GM21723 (cell line): ENCODE data around the gene PSMF1.

ENCODE experiments used
- ATAC-seq: cut with Tn5 transposase; IDR thresholded peaks from one replicate; pipeline ENCODE4 v1.9.1; 2021; ENCODE audit warnings: mild to moderate bottlenecking, moderate library complexity; ENCODE audit not compliant: unreplicated experiment

Gene PSMF1

GRCh38 chr20:1163653-1164052, 45.3 kb downstream of the PSMF1 start:
- no peak for ATAC-seq

DNA sequence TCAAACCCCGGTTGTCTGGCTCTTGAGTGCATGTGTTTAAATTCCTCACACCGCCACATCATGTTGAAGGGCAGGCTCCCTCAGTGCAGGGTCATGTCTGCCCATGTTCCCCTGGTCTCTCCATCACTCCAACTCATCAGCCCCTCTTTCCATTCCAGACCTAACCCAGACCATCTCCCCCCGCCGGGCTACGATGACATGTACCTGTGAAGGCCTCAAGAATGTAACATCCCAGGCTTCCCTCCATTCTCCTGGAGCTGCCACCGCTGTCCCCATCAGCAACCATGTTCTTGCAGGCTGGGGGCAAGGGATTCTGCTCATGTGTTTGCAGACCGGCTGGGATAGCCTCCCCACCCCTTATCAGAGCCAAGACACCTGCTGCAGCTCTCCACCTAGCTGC, 46.5 kb downstream of the PSMF1 start:
- ATAC-seq: no peak

DNA sequence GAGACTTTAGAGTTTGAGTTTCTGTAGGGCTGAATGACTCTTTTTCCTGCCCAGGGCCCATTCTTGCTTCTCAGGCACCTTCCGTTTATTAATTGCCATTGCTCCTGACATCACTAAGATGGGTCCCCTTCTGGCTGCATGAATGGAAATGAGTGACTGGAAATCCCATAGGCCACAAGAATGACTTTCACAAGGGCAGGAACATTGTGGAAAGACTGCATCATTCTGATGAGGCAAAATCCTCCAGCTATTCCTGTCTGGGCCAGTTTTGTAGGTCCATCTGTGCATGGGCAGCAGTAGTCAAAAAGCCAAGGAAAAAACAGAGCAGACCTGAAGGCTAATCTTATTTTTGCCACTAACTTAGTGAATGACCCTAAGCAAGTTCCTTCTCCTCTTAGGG, 47.1 kb downstream of the PSMF1 start:
- ATAC-seq: no peak

DNA sequence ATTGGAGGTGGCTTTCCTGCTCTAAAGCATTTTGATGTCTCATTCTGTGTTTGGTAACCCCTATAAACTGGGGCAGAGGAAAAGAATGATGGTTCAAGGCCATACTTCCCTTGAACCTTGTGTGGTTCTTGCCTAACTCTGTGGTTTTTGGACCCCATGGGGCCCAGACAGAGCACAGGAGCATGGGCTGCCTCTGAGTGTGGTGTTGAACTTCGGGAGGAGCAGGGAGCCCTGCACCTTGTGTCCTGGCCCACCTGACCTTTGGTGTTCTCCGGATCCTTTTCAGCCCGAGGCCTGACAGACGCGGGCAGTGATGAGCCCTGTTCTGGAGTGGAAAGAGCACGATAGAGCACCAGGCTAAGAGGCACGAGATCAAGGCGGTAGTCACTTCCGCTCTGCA, 47.5 kb downstream of the PSMF1 start:
- ATAC-seq: no peak

DNA sequence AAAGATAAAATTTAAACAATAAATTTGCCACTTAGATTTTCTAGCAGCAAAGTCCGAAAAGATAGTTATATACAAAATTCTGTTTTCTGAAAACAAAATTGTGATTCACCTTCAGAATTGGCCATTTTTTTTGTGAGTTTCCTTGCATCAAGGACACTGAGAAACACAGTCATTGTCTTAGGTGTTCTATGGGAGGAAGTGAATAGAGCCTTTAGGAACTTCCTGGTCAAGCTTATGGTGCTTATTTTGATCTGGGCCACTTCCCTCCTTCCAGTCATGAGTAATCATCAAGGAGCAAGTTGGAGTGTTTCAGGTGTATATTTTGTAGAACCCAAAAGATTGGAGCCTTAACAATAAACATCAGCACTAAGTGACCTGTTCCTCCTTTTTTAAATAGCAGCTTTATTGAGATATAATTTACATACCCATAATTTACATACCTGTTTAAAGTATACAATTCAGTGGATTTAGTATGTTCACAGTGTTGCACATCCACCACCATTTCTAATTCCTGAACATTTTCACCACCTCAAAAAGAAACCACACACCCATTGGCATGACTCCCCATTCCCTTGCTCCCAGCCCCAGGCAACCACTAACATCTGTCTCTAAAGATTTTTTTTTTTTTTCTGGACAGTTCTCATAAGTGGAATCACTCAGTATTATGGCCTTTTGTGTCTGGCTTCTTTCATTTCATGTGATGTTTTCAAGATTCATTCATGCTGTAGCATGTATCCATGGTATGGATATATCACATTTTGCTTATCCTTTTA, 48.7 kb downstream of the PSMF1 start:
- ATAC-seq: no peak

DNA sequence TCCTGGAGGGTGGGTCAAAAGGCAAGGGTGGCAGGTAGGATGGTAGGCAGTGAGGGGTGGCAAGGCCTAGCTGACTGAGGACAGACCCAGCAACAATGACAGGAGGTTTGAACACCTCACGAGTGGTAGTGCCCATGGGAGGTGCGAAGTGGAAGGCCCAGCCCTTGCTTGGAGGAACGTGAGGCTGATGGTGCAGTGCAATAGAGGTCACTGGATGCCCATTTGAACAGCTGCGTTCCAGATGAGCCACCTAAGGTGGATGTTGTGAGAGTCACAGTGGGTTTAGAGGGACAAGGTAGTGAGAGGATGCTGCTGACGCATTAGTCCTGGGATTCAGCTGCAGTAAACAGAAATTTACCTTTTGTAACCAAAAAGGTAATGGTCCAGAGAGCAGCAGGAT, 50.8 kb downstream of the PSMF1 start:
- no peak for ATAC-seq

GRCh38 chr20:1171461-1172093, 53.2 kb downstream of the PSMF1 start:
- no peak for ATAC-seq

GRCh38 chr20:1173698-1174097, 55.3 kb downstream of the PSMF1 start:
- no peak for ATAC-seq

DNA sequence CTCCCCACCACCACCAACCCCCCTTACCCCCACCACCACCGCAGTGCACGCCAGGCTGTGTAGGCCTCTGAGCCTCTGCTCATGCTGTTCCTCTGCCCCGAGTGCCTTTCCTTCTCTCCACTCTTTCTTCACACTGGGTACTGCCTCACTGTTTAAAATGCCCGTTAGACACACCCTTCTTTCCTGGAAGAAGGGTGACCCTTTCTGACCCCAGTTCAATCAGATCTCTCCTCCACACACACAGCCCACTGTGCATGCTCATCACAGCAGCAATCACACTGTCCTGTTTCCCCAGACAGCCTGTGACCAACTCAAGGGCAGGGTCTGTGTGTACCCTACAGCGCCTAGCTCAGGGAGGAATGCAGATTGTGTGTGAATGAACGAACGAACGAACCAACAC, 56.4 kb downstream of the PSMF1 start:
- no peak for ATAC-seq

- ATAC-seq: no peak
Measured at GRCh38 chr20:1177680-1178079, 59.3 kb downstream of the PSMF1 start.

GRCh38 chr20:1178103-1178502, 59.7 kb downstream of the PSMF1 start:
- ATAC-seq: no peak

GRCh38 chr20:1178623-1179022, 60.2 kb downstream of the PSMF1 start:
- no peak for ATAC-seq

- ATAC-seq: no peak
Measured at GRCh38 chr20:1180949-1181348, 62.5 kb downstream of the PSMF1 start.

- no peak for ATAC-seq
Measured at GRCh38 chr20:1182106-1182505, 63.7 kb downstream of the PSMF1 start.

GRCh38 chr20:1183153-1183552, 64.8 kb downstream of the PSMF1 start:
- no peak for ATAC-seq

DNA sequence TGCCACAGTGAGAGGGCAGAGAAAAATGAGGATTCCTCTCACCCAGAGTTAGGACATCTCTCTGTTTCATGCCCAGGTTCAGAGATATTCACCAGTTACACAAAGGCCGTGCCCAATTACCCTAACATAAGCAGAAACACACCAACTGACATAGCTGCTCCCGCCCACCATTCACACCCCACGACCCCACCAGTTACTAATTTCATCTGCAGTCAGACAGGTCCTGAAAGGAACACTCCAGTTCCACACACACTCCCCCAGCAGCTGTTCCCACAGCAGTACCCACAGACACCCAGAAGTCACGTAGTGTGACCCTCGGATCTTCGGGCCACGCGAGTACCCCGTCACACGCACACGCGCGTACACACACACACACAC, 65.8 kb downstream of the PSMF1 start:
- ATAC-seq: no peak

- no peak for ATAC-seq
Measured at GRCh38 chr20:1184638-1185315, 66.4 kb downstream of the PSMF1 start, which contains the start of gene TMEM74B. TSS of gene TMEM74B (minus strand) at chr20:1184981. CDS start at chr20:1183801, 1,180 bp downstream.

DNA sequence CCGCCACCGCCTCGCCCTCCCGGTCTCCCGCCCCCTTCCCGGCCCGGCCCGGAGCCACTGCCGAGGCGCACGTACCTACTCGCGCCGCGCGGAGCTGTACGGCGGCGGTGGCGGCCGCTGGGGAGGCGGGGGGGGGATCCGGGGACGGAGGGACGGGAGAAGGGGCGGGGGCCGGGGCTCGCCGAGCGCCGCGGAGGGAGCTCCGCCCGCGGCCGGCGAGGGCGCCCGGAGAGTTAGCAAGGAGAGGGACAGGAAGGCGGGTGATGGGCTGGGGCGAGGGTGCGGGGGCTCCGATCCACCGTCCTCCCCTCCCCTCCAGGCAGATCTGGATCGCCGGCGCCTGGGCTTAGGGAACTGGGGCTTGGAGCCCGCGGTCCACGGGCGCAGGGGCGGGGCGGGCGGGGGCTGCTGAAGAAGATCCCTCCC, 66.9 kb downstream of the PSMF1 start:
- ATAC-seq: no peak

DNA sequence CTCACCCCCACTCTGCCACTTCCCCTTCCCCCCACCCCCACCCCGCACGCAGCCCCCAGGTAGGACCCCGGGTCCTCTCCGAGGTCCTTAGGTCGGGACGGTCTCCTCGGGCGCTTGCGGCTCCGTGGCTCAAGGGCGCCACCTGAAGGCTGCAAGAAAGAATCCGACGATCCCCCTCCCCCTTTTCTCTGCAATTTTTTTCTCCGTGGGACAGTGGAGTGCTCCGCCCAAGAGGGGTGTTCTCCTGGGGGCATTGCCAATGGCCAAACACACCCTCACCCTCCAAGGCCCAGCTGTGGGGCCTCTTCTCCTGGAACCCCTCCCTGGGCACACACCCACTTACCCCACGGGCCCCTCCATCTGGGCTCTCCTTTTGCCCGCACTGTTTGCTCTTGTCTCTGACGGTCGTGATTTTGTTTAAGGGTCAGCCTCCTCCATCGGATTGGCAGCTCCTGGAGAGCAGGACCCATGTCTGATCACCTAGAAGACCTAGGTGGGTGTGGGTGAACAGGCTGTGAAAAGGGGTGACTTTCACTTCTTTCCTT, 67.5 kb downstream of the PSMF1 start:
- no peak for ATAC-seq

DNA sequence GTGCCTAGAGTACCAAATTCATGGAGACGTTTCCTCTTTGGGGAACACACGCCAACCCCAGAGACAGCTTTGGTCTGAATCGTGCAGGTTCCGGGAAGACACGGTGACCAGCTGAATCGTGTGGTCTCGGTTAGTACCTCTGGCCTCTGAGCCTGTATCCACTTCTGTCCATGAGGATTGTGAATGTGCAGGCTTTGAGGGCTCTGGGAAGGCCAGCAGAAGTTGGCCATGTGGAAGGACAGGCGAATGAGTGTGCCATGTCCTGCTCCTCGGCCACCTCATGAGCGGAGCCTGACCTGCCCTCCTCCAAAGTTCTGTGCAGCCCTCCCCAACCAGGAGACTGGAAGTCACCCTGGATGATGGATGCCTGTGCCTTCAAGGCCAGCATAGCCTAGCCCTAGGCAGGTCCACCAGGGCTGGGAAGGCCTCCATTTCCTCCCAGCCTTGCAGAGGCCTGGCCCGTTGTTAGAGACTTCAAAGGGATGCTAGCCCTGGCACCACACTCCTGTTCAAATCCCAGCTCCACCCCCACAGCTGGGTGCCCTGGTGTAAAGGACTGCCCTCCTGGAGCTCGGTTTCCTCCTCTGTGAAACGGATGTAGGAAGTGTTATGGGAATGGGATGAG, 68.1 kb downstream of the PSMF1 start:
- no peak for ATAC-seq

- no peak for ATAC-seq
Measured at GRCh38 chr20:1187605-1188171, 69.3 kb downstream of the PSMF1 start.
